ENCODE data around the gene SLC12A5. TPM values are rescaled to one million over a fixed set of nuclear protein-coding genes. Genes with fewer than 3 reads are reported as not detected.

The SLC12A5 gene
- total and polyA plus RNA-seq, 2 donors (not counting 1 experiment from before 2014, with no cell fraction given) = 0.32 TPM; not detected in 1

GRCh38 chr20:46030284-46031013 lies 1.4 kb downstream of the SLC12A5 start:
- Mint-ChIP-seq H3K4me1 (no peaks in the 10 kb centered on the region), H3K27ac (no peak overlapping the region), H3K27me3 (peaks cover 48% of the 10 kb centered on the region), H3K9me3 (ENCODE audit: insufficient read depth) (no peaks in the 10 kb centered on the region), H3K4me3 (no peak overlapping the region)
- DNase-seq (no peak), ATAC-seq (ENCODE audit: low read depth) (no peak)
- Histone ChIP-seq H3K27ac (ENCODE audit: low read length in 2 of 2) (no peak overlapping the region), H3K36me3 (replicated peaks in 1 of 2; ENCODE audit: control extremely low read depth in 1 of 2, control insufficient read depth in 1 of 2, extremely low read depth in 1 of 2, insufficient read depth in 2 of 2, low read length in 1 of 2) (no peaks in the 10 kb centered on the region), H3K4me1 (ENCODE audit: control insufficient read depth in 2 of 2, insufficient read depth in 2 of 2, low read length in 2 of 2) (peaks cover 0 to 8% of the 10 kb centered on the region in 2 donors), H3K79me2 (ENCODE audit: control insufficient read depth, insufficient read depth, low read length) (no peaks in the 10 kb centered on the region), H2AFZ (ENCODE audit: insufficient read depth, low read depth, low read length, poor library complexity, severe bottlenecking) (no peak overlapping the region), H3K4me3 (ENCODE audit: control extremely low read depth in 1 of 5, extremely low read depth in 1 of 5, insufficient read depth in 1 of 5, low read depth in 2 of 5, low read length in 4 of 5) (no peak overlapping the region), H3K9me3 (ENCODE audit: control extremely low read depth in 1 of 3, control insufficient read depth in 2 of 3, insufficient read depth in 1 of 3, low read length in 2 of 3) (peaks cover 0 to 17% (median 0%) of the 10 kb centered on the region in 3 donors), H3K27me3 (replicated peaks in 1 of 4; ENCODE audit: control extremely low read depth in 1 of 4, control insufficient read depth in 3 of 4, insufficient read depth in 4 of 4, low read length in 3 of 4) (peaks cover 0 to 97% (median 44%) of the 10 kb centered on the region in 4 experiments), H3K4me2 (replicated peaks; ENCODE audit: low read depth, low read length, poor library complexity, severe bottlenecking) (no peak overlapping the region), H4K20me1 (ENCODE audit: control insufficient read depth, insufficient read depth, low read length, poor library complexity, severe bottlenecking) (no peaks in the 10 kb centered on the region), H3K9ac (ENCODE audit: low read length) (no peak overlapping the region)
- intact Hi-C loops (cut with micrococcal nuclease) = no loop called here
- ChIA-PET CTCF (no interaction called here), POLR2A (interaction anchor here (0.7 kb wide), 1 partner anchor 655 kb away, joined by 4 read pairs; no protein-coding TSS in a partner anchor)
- 22% methylated on average over 35 of the region's 49 CpGs for WGBS (ENCODE audit: insufficient coverage)
- no peak for TF ChIP-seq CTCF (IDR thresholded peaks at IDR 0.05)

GRCh38 chr20:46031014-46031569 lies 2.1 kb downstream of the SLC12A5 start:
- ATAC-seq (ENCODE audit: low read depth) = no peak
- Histone ChIP-seq H3K36me3 (replicated peaks in 1 of 2; ENCODE audit: control extremely low read depth in 1 of 2, control insufficient read depth in 1 of 2, extremely low read depth in 1 of 2, insufficient read depth in 2 of 2, low read length in 1 of 2) (no peaks in the 10 kb centered on the region), H3K9me3 (ENCODE audit: control extremely low read depth in 1 of 3, control insufficient read depth in 2 of 3, insufficient read depth in 1 of 3, low read length in 2 of 3) (peaks cover 0 to 17% (median 0%) of the 10 kb centered on the region in 3 donors), H3K4me2 (replicated peaks; ENCODE audit: low read depth, low read length, poor library complexity, severe bottlenecking) (no peak overlapping the region), H2AFZ (ENCODE audit: insufficient read depth, low read depth, low read length, poor library complexity, severe bottlenecking) (no peak overlapping the region), H3K27ac (ENCODE audit: low read length in 2 of 2) (no peak overlapping the region), H4K20me1 (ENCODE audit: control insufficient read depth, insufficient read depth, low read length, poor library complexity, severe bottlenecking) (no peaks in the 10 kb centered on the region), H3K4me3 (ENCODE audit: control extremely low read depth in 1 of 5, extremely low read depth in 1 of 5, insufficient read depth in 1 of 5, low read depth in 2 of 5, low read length in 4 of 5) (no peak overlapping the region), H3K27me3 (replicated peaks in 1 of 4; ENCODE audit: control extremely low read depth in 1 of 4, control insufficient read depth in 3 of 4, insufficient read depth in 4 of 4, low read length in 3 of 4) (peaks cover 0 to 95% (median 43%) of the 10 kb centered on the region in 4 experiments), H3K79me2 (ENCODE audit: control insufficient read depth, insufficient read depth, low read length) (no peaks in the 10 kb centered on the region), H3K9ac (ENCODE audit: low read length) (no peak overlapping the region), H3K4me1 (ENCODE audit: control insufficient read depth in 2 of 2, insufficient read depth in 2 of 2, low read length in 2 of 2) (peaks cover 0 to 8% of the 10 kb centered on the region in 2 donors)
- CTCF ChIA-PET = interaction anchor here (2.3 kb wide), 1 partner anchor 8 kb away, joined by 10 read pairs; no protein-coding TSS in a partner anchor
- Mint-ChIP-seq H3K27ac (no peak overlapping the region), H3K27me3 (peaks cover 49% of the 10 kb centered on the region), H3K4me3 (no peak overlapping the region), H3K4me1 (no peaks in the 10 kb centered on the region), H3K9me3 (ENCODE audit: insufficient read depth) (no peaks in the 10 kb centered on the region)
- TF ChIP-seq EZH2 (IDR thresholded peaks at IDR 0.05; ENCODE audit: borderline replicate concordance, insufficient read depth, low read depth, low read length, poor library complexity, severe bottlenecking) (no peak), CTCF (IDR thresholded peaks at IDR 0.05) (no peak)
- POLR2A ChIA-PET = no interaction called here
- DNase-seq = no peak
- intact Hi-C loops (cut with micrococcal nuclease) = no loop called here
- WGBS (ENCODE audit: insufficient coverage) = 24% methylated on average over 8 of the region's 11 CpGs
